ENCODE data around the gene ELMO1. TPM values are rescaled to one million over a fixed set of nuclear protein-coding genes. Genes with fewer than 3 reads are reported as not detected.

ELMO1 gene
- polyA plus RNA-seq, 1 donor (not counting 4 experiments of a cell fraction or from before 2014, with no cell fraction given), result not detected

DNA sequence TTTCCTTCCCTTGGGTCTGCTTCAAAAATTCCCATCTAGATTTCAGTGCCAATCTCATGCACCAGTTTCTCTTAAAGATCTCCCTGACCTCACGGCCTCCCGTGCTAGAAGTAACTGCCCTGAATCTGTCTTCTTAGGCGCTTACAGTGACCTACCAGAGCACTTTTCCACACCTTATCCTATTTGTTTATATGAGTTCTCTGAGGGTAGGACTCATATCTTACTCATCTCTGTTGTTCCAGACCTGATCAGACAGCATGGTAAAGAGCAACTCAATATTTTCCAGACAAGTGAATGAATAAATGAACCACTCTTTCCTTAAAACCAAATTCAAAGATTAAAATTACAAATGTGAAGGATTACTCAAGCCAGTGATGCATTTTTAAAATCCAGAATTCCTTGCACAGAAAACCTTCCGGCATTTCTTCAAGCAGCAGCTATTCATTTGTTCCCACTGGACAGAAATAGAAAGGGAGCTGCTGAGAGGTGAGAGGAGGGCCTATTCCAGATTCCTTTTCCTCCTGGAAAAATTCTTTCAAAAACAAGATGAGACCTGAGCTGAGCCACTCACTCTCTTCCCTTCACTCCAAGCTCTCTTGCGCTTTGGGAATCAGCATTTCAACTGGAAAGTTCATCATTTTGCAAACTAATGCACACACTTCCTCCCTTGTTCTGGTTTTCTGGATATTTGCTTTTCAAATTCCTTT is 94.6 kb downstream of the ELMO1 start:
- Histone ChIP-seq H3K9ac (ENCODE audit: control insufficient read depth, extremely low read depth, insufficient read depth, low read length) (no peak overlapping the region), H3K79me2 (ENCODE audit: control insufficient read depth, insufficient read depth, low read length) (no peaks in the 10 kb centered on the region), H3K27ac (ENCODE audit: control insufficient read depth, insufficient read depth, low read length) (no peak overlapping the region), H3K27me3 (ENCODE audit: control insufficient read depth, extremely low read depth, insufficient read depth, low read length) (no peaks in the 10 kb centered on the region), H2AFZ (ENCODE audit: control insufficient read depth, low read length) (no peak overlapping the region), H3K36me3 (ENCODE audit: control insufficient read depth in 2 of 2, extremely low read depth in 1 of 2, insufficient read depth in 2 of 2, low read length in 2 of 2) (no peaks in the 10 kb centered on the region), H3K4me1 (ENCODE audit: control insufficient read depth, extremely low read depth, insufficient read depth, low read length) (no peaks in the 10 kb centered on the region), H3K9me3 (ENCODE audit: control insufficient read depth, low read depth, low read length) (no peaks in the 10 kb centered on the region), H3K9me1 (ENCODE audit: control insufficient read depth, extremely low read depth, insufficient read depth, low read length) (no peaks in the 10 kb centered on the region), H4K20me1 (ENCODE audit: control insufficient read depth, extremely low read depth, insufficient read depth, low read length) (no peaks in the 10 kb centered on the region), H3K4me2 (ENCODE audit: control insufficient read depth, extremely low read depth, insufficient read depth, low read depth, low read length) (no peak overlapping the region), H3K4me3 (ENCODE audit: control insufficient read depth in 2 of 3, extremely low read depth in 1 of 3, insufficient read depth in 2 of 3, low read depth in 1 of 3, low read length in 3 of 3) (no peak overlapping the region)
- TF ChIP-seq, protein P1, sequence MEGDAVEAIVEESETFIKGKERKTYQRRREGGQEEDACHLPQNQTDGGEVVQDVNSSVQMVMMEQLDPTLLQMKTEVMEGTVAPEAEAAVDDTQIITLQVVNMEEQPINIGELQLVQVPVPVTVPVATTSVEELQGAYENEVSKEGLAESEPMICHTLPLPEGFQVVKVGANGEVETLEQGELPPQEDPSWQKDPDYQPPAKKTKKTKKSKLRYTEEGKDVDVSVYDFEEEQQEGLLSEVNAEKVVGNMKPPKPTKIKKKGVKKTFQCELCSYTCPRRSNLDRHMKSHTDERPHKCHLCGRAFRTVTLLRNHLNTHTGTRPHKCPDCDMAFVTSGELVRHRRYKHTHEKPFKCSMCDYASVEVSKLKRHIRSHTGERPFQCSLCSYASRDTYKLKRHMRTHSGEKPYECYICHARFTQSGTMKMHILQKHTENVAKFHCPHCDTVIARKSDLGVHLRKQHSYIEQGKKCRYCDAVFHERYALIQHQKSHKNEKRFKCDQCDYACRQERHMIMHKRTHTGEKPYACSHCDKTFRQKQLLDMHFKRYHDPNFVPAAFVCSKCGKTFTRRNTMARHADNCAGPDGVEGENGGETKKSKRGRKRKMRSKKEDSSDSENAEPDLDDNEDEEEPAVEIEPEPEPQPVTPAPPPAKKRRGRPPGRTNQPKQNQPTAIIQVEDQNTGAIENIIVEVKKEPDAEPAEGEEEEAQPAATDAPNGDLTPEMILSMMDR (optimal IDR thresholded peaks at IDR 0.05 in 1 of 3, IDR thresholded peaks at IDR 0.05 in 1 of 3, conservative IDR thresholded peaks at IDR 0.05 in 1 of 3; ENCODE audit: extremely low read depth in 1 of 3, insufficient read depth in 2 of 3, low read length in 3 of 3), result no peak
- no peak for TF ChIP-seq EZH2 (IDR thresholded peaks at IDR 0.05; ENCODE audit: low read length)
- dilution Hi-C loops (cut with MboI; ENCODE audit: extremely low pct_ligation_motif_present, low sequenced_read_pairs), result no loop called here
- no peak for DNase-seq (ENCODE audit: low read depth, low spot score)
- no peak for FAIRE-seq

DNA sequence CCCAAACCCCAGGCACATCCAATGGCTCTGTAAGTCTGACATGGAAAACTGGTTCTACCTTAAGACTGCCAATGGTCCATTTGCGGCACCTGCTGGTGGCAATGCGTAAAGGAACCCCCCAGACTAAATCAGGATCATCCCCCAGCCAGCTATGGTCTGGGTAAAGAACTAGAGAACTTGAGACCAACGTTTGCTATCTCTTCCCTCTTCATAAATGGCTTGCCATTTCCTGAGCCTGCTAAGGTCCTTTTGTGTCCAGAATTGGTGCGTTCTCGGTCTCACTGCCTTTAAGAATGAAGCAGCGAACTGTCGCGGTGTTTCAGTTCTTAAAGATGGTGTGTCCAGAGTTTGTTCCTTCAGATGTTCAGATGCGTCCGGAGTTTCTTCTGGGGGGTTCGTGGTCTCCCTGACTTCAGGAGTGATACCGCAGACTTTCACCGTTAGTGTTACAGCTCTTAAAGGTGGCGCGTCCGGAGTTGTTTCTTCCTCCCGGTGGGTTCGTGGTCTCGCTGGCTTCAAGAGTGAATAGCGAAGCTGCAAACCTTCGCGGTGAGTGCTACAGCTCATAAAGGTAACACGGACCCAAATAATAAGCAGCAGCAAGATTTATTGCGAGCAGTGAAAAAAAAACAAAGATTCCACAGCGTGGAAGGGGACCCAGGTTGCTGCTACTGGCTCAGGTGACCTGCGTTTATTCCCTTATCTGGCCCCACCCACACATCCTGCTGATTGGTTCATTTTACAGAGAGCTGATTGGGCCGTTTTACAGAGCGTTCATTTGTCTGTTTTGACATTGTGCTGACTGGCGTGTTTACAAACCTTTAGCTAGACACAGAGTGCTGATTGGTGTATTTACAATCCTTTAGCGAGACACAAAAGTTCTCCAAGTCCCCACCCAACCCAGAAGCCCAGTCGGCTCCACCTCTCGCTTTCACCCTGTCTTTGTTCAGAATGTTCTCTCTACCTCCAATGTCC is 95.4 kb downstream of the ELMO1 start:
- H3K9me3 ChIP-seq (ENCODE audit: control insufficient read depth, low read depth, low read length), result no peaks in the 10 kb centered on the region
- no peak for DNase-seq (ENCODE audit: low read depth, low spot score)
- no peaks in the 10 kb centered on the region for H3K9me1 ChIP-seq (ENCODE audit: control insufficient read depth, extremely low read depth, insufficient read depth, low read length)
- no peaks in the 10 kb centered on the region for H4K20me1 ChIP-seq (ENCODE audit: control insufficient read depth, extremely low read depth, insufficient read depth, low read length)
- H3K4me2 ChIP-seq (ENCODE audit: control insufficient read depth, extremely low read depth, insufficient read depth, low read depth, low read length), result no peak overlapping the region
- no peaks in the 10 kb centered on the region for H3K27me3 ChIP-seq (ENCODE audit: control insufficient read depth, extremely low read depth, insufficient read depth, low read length)
- H3K79me2 ChIP-seq (ENCODE audit: control insufficient read depth, insufficient read depth, low read length), result no peaks in the 10 kb centered on the region
- no peaks in the 10 kb centered on the region for H3K4me1 ChIP-seq (ENCODE audit: control insufficient read depth, extremely low read depth, insufficient read depth, low read length)
- FAIRE-seq, result no peak
- H3K4me3 ChIP-seq (ENCODE audit: control insufficient read depth in 2 of 3, extremely low read depth in 1 of 3, insufficient read depth in 2 of 3, low read depth in 1 of 3, low read length in 3 of 3), result no peak overlapping the region
- no peak overlapping the region for H3K9ac ChIP-seq (ENCODE audit: control insufficient read depth, extremely low read depth, insufficient read depth, low read length)
- no peak overlapping the region for H2AFZ ChIP-seq (ENCODE audit: control insufficient read depth, low read length)
- H3K27ac ChIP-seq (ENCODE audit: control insufficient read depth, insufficient read depth, low read length), result no peak overlapping the region
- TF ChIP-seq EZH2 (IDR thresholded peaks at IDR 0.05; ENCODE audit: low read length), result no peak
- TF ChIP-seq, protein P1 (optimal IDR thresholded peaks at IDR 0.05 in 1 of 3, IDR thresholded peaks at IDR 0.05 in 1 of 3, conservative IDR thresholded peaks at IDR 0.05 in 1 of 3; ENCODE audit: extremely low read depth in 1 of 3, insufficient read depth in 2 of 3, low read length in 3 of 3), result no peak
- H3K36me3 ChIP-seq (ENCODE audit: control insufficient read depth in 2 of 2, extremely low read depth in 1 of 2, insufficient read depth in 2 of 2, low read length in 2 of 2), result no peaks in the 10 kb centered on the region
- dilution Hi-C loops (cut with MboI; ENCODE audit: extremely low pct_ligation_motif_present, low sequenced_read_pairs), result no loop called here

Measured in keratinocyte (primary cell).